Small intestine (tissue), 7 donors: ENCODE measurements around the gene POLR3F. TPM values are rescaled to one million over a fixed set of nuclear protein-coding genes. Genes with fewer than 3 reads are reported as not detected.
"Not testable (repeated sequence)": the region's sequence is repeated elsewhere in the genome, so short reads cannot be mapped to it uniquely, and the experiment has no call there.

Experiments
- DNase-seq, 2 donors: peaks; one replicate each; pipeline versions ENCODE4 v3.0.0 to v3.0.0-alpha.2; 2013
- FAIRE-seq: peaks from 2 replicates; lab custom pipeline; 2012; peaks lifted over from hg19 to GRCh38; lab: Jason Lieb, UNC
- H3K27ac ChIP-seq, 3 donors: one replicate each; pipeline ENCODE4 v1.5.1; 2013; ENCODE audit warnings: low read length in 2 of 3, mild to moderate bottlenecking in 2 of 3, control low read depth in 1 of 3, inconsistent platforms in 1 of 3, low read depth in 1 of 3, moderate library complexity in 1 of 3
- H3K27me3 ChIP-seq, 3 donors: one replicate each; pipeline ENCODE4 v1.6.1; 2013; ENCODE audit warnings: low read length in 3 of 3, inconsistent platforms in 1 of 3; ENCODE audit not compliant: control insufficient read depth in 3 of 3, insufficient read depth in 3 of 3
- H3K36me3 ChIP-seq, 3 donors: one replicate each; pipeline ENCODE4 v1.6.1; 2013; ENCODE audit warnings: low read length in 3 of 3, inconsistent platforms in 1 of 3, low read depth in 1 of 3, mild to moderate bottlenecking in 1 of 3, moderate library complexity in 1 of 3; ENCODE audit not compliant: control insufficient read depth in 3 of 3, insufficient read depth in 2 of 3
- H3K4me1 ChIP-seq, 3 donors: one replicate each; pipeline ENCODE4 v1.6.1; 2013; ENCODE audit warnings: low read length in 2 of 3, inconsistent platforms in 1 of 3, low read depth in 1 of 3, mild to moderate bottlenecking in 1 of 3, moderate library complexity in 1 of 3; ENCODE audit not compliant: control insufficient read depth in 3 of 3, insufficient read depth in 2 of 3
- H3K4me3 ChIP-seq, 3 donors: one replicate each; pipeline ENCODE4 v1.5.1; 2013; ENCODE audit warnings: low read length in 3 of 3, control low read depth in 1 of 3, inconsistent platforms in 1 of 3, low read depth in 1 of 3, mild to moderate bottlenecking in 1 of 3, moderate library complexity in 1 of 3
- H3K9me3 ChIP-seq, 2 donors: one replicate each; pipeline ENCODE4 v1.6.1; 2013; ENCODE audit warnings: low read depth in 1 of 2, low read length in 1 of 2; ENCODE audit not compliant: control insufficient read depth in 2 of 2, insufficient read depth in 1 of 2
- WGBS, 3 donors: extraction: QIAGEN DNeasy Blood & Tissue Kit; methylation state at CpG; one replicate each; pipeline ENCODE4 v1.1.7; 2013; 5-methylcytosine and 5-hydroxymethylcytosine counted together
- polyA plus RNA-seq, 4 donors: library from polyadenylated mRNA; stranded (reverse) in 3 of 4; unstranded in 1 of 4; fragments of 200-250 nt in 3 of 4; fragments of 120-200 nt in 1 of 4; gene quantifications; one replicate each; pipeline versions ENCODE4 v1.2.1 to v1.2.3, GENCODE V29; 2013
- donor health status: healthy with polysubstance abuse.
- donor health status: control.
- donor health status: control.
- donor health status: Bipolar disorder and iron deficiency.
- donor health status: healthy.

POLR3F gene
- polyA plus RNA-seq, 4 donors: 4.9 to 8.5 (median 6.7) TPM

GRCh38 chr20:18511571-18511970 is 44.4 kb downstream of the POLR3F start:
- FAIRE-seq (no peak), DNase-seq (no peak)
- 89 to 98% (median 97%) methylated on average over 1 of the region's 1 CpG for WGBS, 3 donors
- Histone ChIP-seq H3K4me3 (no peak overlapping the region), H3K9me3 (no peaks in the 10 kb centered on the region), H3K4me1 (peaks cover 0 to 6% (median 2%) of the 10 kb centered on the region in 3 donors), H3K27ac (no peak overlapping the region), H3K27me3 (no peaks in the 10 kb centered on the region), H3K36me3 (peaks cover 0 to 18% (median 6%) of the 10 kb centered on the region in 3 donors)

GRCh38 chr20:18513208-18513607 is 46.0 kb downstream of the POLR3F start:
- FAIRE-seq (no peak), DNase-seq (no peak)
- no peaks in the 10 kb centered on the region for H3K9me3 ChIP-seq
- 93 to 94% (median 94%) methylated on average over 7 of the region's 7 CpGs for WGBS, 3 donors
- no peak overlapping the region for H3K27ac ChIP-seq
- H3K4me1 ChIP-seq: peaks cover 0 to 6% (median 0%) of the 10 kb centered on the region in 3 donors
- no peaks in the 10 kb centered on the region for H3K27me3 ChIP-seq
- H3K4me3 ChIP-seq: no peak overlapping the region
- peaks cover 0 to 22% (median 6%) of the 10 kb centered on the region in 3 donors for H3K36me3 ChIP-seq

GRCh38 chr20:18514127-18514526 is 46.9 kb downstream of the POLR3F start:
- Histone ChIP-seq H3K4me3 (no peak overlapping the region), H3K36me3 (peaks cover 0 to 22% (median 6%) of the 10 kb centered on the region in 3 donors), H3K27me3 (no peaks in the 10 kb centered on the region), H3K27ac (no peak overlapping the region), H3K9me3 (no peaks in the 10 kb centered on the region), H3K4me1 (no peaks in the 10 kb centered on the region)
- DNase-seq (no peak), FAIRE-seq (no peak)
- 90 to 93% (median 93%) methylated on average over 5 of the region's 5 CpGs for WGBS, 3 donors

GRCh38 chr20:18515973-18516372 is 48.8 kb downstream of the POLR3F start:
- FAIRE-seq (no peak), DNase-seq (no peak)
- Histone ChIP-seq H3K4me3 (no peak overlapping the region), H3K4me1 (no peaks in the 10 kb centered on the region), H3K36me3 (peaks cover 0 to 19% (median 6%) of the 10 kb centered on the region in 3 donors), H3K27ac (no peak overlapping the region), H3K27me3 (no peaks in the 10 kb centered on the region), H3K9me3 (no peaks in the 10 kb centered on the region)

- 95 to 98% (median 95%) methylated on average over 9 of the region's 9 CpGs for WGBS, 3 donors
- not testable (repeated sequence) for H3K4me1 ChIP-seq, H3K27ac ChIP-seq, FAIRE-seq, H3K27me3 ChIP-seq, H3K4me3 ChIP-seq, H3K9me3 ChIP-seq, DNase-seq
- peaks cover 10 to 42% (median 16%) of the 10 kb centered on the region in 3 donors for H3K36me3 ChIP-seq
These were observed 54.9 kb downstream of the POLR3F start for GRCh38 chr20:18522066-18522465.

GRCh38 chr20:18523066-18523465 is 55.9 kb downstream of the POLR3F start:
- Histone ChIP-seq H3K4me3 (no peak overlapping the region), H3K27ac (no peak overlapping the region), H3K27me3 (no peaks in the 10 kb centered on the region), H3K36me3 (peaks cover 13 to 50% (median 24%) of the 10 kb centered on the region in 3 donors), H3K4me1 (no peaks in the 10 kb centered on the region), H3K9me3 (no peaks in the 10 kb centered on the region)
- DNase-seq (no peak), FAIRE-seq (no peak)
- 88 to 100% (median 89%) methylated on average over 2 of the region's 2 CpGs for WGBS, 3 donors

- DNase-seq (no peak), FAIRE-seq (no peak)
- peaks cover 17 to 59% (median 27%) of the 10 kb centered on the region in 3 donors for H3K36me3 ChIP-seq
- 91 to 100% (median 92%) methylated on average over 1 of the region's 1 CpG for WGBS, 3 donors
- H3K4me1 ChIP-seq: no peaks in the 10 kb centered on the region
- H3K27me3 ChIP-seq: no peaks in the 10 kb centered on the region
- no peaks in the 10 kb centered on the region for H3K9me3 ChIP-seq
- H3K27ac ChIP-seq: no peak overlapping the region
- H3K4me3 ChIP-seq: no peak overlapping the region
These were observed 57.5 kb downstream of the POLR3F start for GRCh38 chr20:18524646-18525045.

- H3K4me3 ChIP-seq, H3K4me1 ChIP-seq, H3K27ac ChIP-seq, FAIRE-seq, DNase-seq, H3K27me3 ChIP-seq, H3K9me3 ChIP-seq: not testable (repeated sequence)
- 83 to 85% (median 83%) methylated on average over 14 of the region's 14 CpGs for WGBS, 3 donors
- H3K36me3 ChIP-seq: peaks cover 25 to 63% (median 32%) of the 10 kb centered on the region in 3 donors
These were observed 59.6 kb downstream of the POLR3F start for GRCh38 chr20:18526761-18527160.

- WGBS, 3 donors: 92 to 95% (median 95%) methylated on average over 2 of the region's 2 CpGs
- Histone ChIP-seq H3K27ac (no peak overlapping the region), H3K9me3 (no peaks in the 10 kb centered on the region), H3K27me3 (no peaks in the 10 kb centered on the region), H3K36me3 (peaks cover 25 to 62% (median 33%) of the 10 kb centered on the region in 3 donors), H3K4me3 (no peak overlapping the region), H3K4me1 (no peaks in the 10 kb centered on the region)
- DNase-seq (no peak), FAIRE-seq (no peak)
These were observed 60.1 kb downstream of the POLR3F start for GRCh38 chr20:18527339-18527738.
